ENCODE data around the gene HLTF. TPM values are rescaled to one million over a fixed set of nuclear protein-coding genes. Genes with fewer than 3 reads are reported as not detected.

The HLTF gene
- total RNA-seq, 2 experiments from 2014 or later = 3.3 to 3.6 TPM

DNA sequence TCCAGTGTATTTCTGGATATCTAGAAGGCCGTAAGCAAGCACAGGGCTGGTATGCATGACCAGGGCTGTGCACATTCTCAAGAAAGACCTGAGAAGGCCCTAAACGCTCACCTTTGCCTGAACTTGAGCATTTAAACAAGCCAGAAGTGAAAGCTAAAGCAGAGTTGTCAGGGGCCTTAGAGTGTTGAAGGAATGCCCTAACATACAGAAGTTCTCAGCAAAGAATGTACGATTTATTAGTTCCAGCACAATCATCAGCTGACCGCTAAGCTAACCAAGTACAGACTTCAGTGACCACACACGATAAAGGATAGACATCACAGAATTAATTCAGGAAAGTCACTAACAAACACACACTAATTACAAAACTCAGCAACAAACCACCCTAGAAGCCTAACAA, 8.7 kb downstream of the HLTF start:
- ChIA-PET POLR2A (no interaction called here), CTCF (no interaction called here)
- no peak overlapping the region for H3K27ac ChIP-seq (ENCODE audit: low read depth in 1 of 2, low read length in 2 of 2)
- H3K4me1 Mint-ChIP-seq (ENCODE audit: low read depth) = peaks cover 13% of the 10 kb centered on the region
- no peak overlapping the region for H3K27ac Mint-ChIP-seq
- TF ChIP-seq, protein P1, sequence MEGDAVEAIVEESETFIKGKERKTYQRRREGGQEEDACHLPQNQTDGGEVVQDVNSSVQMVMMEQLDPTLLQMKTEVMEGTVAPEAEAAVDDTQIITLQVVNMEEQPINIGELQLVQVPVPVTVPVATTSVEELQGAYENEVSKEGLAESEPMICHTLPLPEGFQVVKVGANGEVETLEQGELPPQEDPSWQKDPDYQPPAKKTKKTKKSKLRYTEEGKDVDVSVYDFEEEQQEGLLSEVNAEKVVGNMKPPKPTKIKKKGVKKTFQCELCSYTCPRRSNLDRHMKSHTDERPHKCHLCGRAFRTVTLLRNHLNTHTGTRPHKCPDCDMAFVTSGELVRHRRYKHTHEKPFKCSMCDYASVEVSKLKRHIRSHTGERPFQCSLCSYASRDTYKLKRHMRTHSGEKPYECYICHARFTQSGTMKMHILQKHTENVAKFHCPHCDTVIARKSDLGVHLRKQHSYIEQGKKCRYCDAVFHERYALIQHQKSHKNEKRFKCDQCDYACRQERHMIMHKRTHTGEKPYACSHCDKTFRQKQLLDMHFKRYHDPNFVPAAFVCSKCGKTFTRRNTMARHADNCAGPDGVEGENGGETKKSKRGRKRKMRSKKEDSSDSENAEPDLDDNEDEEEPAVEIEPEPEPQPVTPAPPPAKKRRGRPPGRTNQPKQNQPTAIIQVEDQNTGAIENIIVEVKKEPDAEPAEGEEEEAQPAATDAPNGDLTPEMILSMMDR (IDR thresholded peaks at IDR 0.05) = no peak
- peaks cover 34% of the 10 kb centered on the region for H3K36me3 Mint-ChIP-seq (ENCODE audit: low read depth)
- no peaks in the 10 kb centered on the region for H3K27me3 Mint-ChIP-seq
- DNase-seq (no peak), ATAC-seq (ENCODE audit: poor library complexity) (no peak)
- H3K4me1 ChIP-seq (ENCODE audit: insufficient read depth, low read length) = no peaks in the 10 kb centered on the region
- H3K9me3 Mint-ChIP-seq = no peaks in the 10 kb centered on the region
- H3K9me3 ChIP-seq (ENCODE audit: control insufficient read depth in 1 of 2, insufficient read depth in 1 of 2, low read length in 2 of 2) = no peaks in the 10 kb centered on the region
- H3K4me3 Mint-ChIP-seq = no peak overlapping the region
- no peak overlapping the region for H3K4me3 ChIP-seq (ENCODE audit: low read length)
- no peaks in the 10 kb centered on the region for H3K27me3 ChIP-seq (ENCODE audit: control insufficient read depth in 1 of 2, insufficient read depth in 2 of 2, low read length in 2 of 2)
- intact Hi-C loops (cut with DNase I, micrococcal nuclease) = no loop called here
- peaks cover 8% of the 10 kb centered on the region for H3K36me3 ChIP-seq (ENCODE audit: insufficient read depth, low read length)

DNA sequence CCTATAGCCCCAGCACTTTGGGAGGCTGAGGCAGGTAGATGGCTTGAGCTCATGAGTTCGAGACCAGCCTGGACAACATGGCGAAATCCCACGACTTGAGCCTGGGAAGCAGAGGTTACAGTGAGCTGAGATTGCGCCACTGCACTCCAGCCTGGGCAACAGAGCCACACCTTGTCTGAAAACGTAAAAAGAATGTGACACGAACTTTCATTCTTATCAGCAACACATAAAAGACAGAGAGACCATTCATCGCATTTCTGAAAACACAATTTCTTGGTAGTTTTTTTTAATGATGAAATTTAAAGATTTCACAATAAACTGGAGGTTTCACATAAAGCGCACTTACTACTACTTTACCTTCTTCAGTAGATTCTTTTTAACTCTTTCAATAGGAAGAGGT, 18.4 kb downstream of the HLTF start:
- no peaks in the 10 kb centered on the region for H3K27me3 Mint-ChIP-seq
- H3K27ac Mint-ChIP-seq = no peak overlapping the region
- no peak overlapping the region for H3K4me3 Mint-ChIP-seq
- DNase-seq (no peak), ATAC-seq (ENCODE audit: poor library complexity) (no peak)
- no peaks in the 10 kb centered on the region for H3K4me1 Mint-ChIP-seq (ENCODE audit: low read depth)
- Histone ChIP-seq H3K9me3 (ENCODE audit: control insufficient read depth in 1 of 2, insufficient read depth in 1 of 2, low read length in 2 of 2) (no peaks in the 10 kb centered on the region), H3K27ac (ENCODE audit: low read depth in 1 of 2, low read length in 2 of 2) (no peak overlapping the region), H3K36me3 (ENCODE audit: insufficient read depth, low read length) (peaks cover 14% of the 10 kb centered on the region), H3K27me3 (ENCODE audit: control insufficient read depth in 1 of 2, insufficient read depth in 2 of 2, low read length in 2 of 2) (no peaks in the 10 kb centered on the region), H3K4me1 (ENCODE audit: insufficient read depth, low read length) (no peaks in the 10 kb centered on the region), H3K4me3 (ENCODE audit: low read length) (no peak overlapping the region)
- no peaks in the 10 kb centered on the region for H3K9me3 Mint-ChIP-seq
- ChIA-PET POLR2A (interaction anchor here (0.8 kb wide), 1 partner anchor 21 kb away, joined by 3 read pairs; no protein-coding TSS in a partner anchor), CTCF (no interaction called here)
- intact Hi-C loops (cut with DNase I, micrococcal nuclease) = no loop called here
- TF ChIP-seq, protein P1 (IDR thresholded peaks at IDR 0.05) = no peak
- H3K36me3 Mint-ChIP-seq (ENCODE audit: low read depth) = peaks cover 77% of the 10 kb centered on the region

DNA sequence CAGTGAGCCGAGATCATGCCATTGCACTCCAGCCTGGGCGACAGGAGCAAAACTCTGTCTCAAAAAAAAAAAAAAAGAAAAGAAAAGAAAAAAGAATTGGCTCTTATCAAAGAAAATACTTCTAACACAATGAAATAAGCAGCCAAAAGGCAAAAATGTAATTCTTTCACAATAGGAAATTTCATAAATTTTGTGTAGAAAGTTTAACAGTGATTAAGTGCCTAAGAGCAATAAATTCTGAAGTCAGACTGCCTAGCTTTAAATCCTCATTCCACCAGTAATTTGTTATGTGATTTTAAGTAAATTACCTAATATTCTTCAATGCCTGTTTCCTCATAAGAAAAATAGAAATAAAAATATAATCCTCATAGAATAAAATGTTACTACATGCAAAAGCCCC, 24.6 kb downstream of the HLTF start:
- Mint-ChIP-seq H3K4me3 (no peak overlapping the region), H3K27ac (no peak overlapping the region), H3K27me3 (no peaks in the 10 kb centered on the region), H3K9me3 (no peaks in the 10 kb centered on the region), H3K4me1 (ENCODE audit: low read depth) (no peaks in the 10 kb centered on the region), H3K36me3 (ENCODE audit: low read depth) (peaks cover 78% of the 10 kb centered on the region)
- ChIA-PET POLR2A (no interaction called here), CTCF (no interaction called here)
- no peak for DNase-seq
- peaks cover 12% of the 10 kb centered on the region for H3K36me3 ChIP-seq (ENCODE audit: insufficient read depth, low read length)
- TF ChIP-seq, protein P1 (IDR thresholded peaks at IDR 0.05) = no peak
- no peaks in the 10 kb centered on the region for H3K9me3 ChIP-seq (ENCODE audit: control insufficient read depth in 1 of 2, insufficient read depth in 1 of 2, low read length in 2 of 2)
- H3K4me1 ChIP-seq (ENCODE audit: insufficient read depth, low read length) = no peaks in the 10 kb centered on the region
- H3K27me3 ChIP-seq (ENCODE audit: control insufficient read depth in 1 of 2, insufficient read depth in 2 of 2, low read length in 2 of 2) = no peaks in the 10 kb centered on the region
- H3K4me3 ChIP-seq (ENCODE audit: low read length) = no peak overlapping the region
- no peak for ATAC-seq (ENCODE audit: poor library complexity)
- intact Hi-C loops (cut with DNase I, micrococcal nuclease) = no loop called here
- no peak overlapping the region for H3K27ac ChIP-seq (ENCODE audit: low read depth in 1 of 2, low read length in 2 of 2)

All from CD4-positive, alpha-beta T cell (primary cell).